ENCODE results near the gene CXorf58. TPM values are rescaled to one million over a fixed set of nuclear protein-coding genes. Genes with fewer than 3 reads are reported as not detected.

The CXorf58 gene
- total RNA-seq, 1 experiment from 2014 or later: not detected

DNA sequence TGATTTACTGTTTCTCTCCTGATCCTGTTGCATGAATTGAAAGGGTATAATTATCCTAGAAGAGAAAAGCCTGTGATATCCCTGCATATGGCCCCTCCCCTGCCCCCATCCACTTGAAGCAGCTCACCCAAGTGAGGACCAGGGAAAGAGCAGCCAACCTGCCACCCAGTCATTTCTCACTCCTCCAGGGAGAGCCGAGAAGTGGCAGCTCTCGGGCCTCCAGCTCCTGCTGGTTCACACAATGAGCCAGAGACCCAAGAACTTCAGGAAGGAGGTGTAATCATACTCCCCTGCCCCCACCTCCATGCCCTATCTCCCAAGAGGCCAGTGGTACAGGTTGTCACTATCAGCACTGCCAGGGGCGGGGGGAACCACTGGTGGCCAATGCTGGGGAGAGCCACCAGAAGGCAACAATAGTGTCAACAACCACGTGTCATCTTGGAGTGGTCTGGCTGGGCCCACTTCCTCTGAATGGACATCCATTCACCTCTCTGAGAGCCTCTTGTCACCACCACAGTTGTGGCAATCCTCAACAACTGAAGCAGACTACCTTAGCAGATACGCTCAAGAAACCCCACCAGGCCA is 43.0 kb upstream of the CXorf58 start:
- Histone ChIP-seq H3K27me3 (replicated peaks; ENCODE audit: insufficient read depth, low read depth, low read length, poor library complexity) (no peaks in the 10 kb centered on the region), H3K27ac (ENCODE audit: low read depth, low read length, poor library complexity, severe bottlenecking) (no peak overlapping the region), H3K4me3 (ENCODE audit: low read depth, low read length, poor library complexity, severe bottlenecking) (no peak overlapping the region), H3K9me3 (ENCODE audit: low read depth, low read length, poor library complexity, severe bottlenecking) (no peaks in the 10 kb centered on the region), H3K36me3 (ENCODE audit: insufficient read depth, low read length, poor library complexity, severe bottlenecking) (no peaks in the 10 kb centered on the region), H3K4me1 (ENCODE audit: insufficient read depth, low read length, poor library complexity, severe bottlenecking) (no peaks in the 10 kb centered on the region)
- no peak for DNase-seq (ENCODE audit: low spot score)
- TF ChIP-seq, protein P1, sequence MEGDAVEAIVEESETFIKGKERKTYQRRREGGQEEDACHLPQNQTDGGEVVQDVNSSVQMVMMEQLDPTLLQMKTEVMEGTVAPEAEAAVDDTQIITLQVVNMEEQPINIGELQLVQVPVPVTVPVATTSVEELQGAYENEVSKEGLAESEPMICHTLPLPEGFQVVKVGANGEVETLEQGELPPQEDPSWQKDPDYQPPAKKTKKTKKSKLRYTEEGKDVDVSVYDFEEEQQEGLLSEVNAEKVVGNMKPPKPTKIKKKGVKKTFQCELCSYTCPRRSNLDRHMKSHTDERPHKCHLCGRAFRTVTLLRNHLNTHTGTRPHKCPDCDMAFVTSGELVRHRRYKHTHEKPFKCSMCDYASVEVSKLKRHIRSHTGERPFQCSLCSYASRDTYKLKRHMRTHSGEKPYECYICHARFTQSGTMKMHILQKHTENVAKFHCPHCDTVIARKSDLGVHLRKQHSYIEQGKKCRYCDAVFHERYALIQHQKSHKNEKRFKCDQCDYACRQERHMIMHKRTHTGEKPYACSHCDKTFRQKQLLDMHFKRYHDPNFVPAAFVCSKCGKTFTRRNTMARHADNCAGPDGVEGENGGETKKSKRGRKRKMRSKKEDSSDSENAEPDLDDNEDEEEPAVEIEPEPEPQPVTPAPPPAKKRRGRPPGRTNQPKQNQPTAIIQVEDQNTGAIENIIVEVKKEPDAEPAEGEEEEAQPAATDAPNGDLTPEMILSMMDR (conservative IDR thresholded peaks at IDR 0.05; ENCODE audit: low read depth, low read length): no peak
- no peak for TF ChIP-seq EZH2 (IDR thresholded peaks at IDR 0.05; ENCODE audit: borderline replicate concordance, low read depth, low read length, poor library complexity, severe bottlenecking)
- BruUV-seq (replicated peaks): no TSS peak
- intact Hi-C loops (cut with micrococcal nuclease; ENCODE audit: unreplicated experiment): no loop called here
- POLR2A ChIA-PET (ENCODE audit: low non-redundant PET): no interaction called here
- CTCF ChIA-PET: no interaction called here

DNA sequence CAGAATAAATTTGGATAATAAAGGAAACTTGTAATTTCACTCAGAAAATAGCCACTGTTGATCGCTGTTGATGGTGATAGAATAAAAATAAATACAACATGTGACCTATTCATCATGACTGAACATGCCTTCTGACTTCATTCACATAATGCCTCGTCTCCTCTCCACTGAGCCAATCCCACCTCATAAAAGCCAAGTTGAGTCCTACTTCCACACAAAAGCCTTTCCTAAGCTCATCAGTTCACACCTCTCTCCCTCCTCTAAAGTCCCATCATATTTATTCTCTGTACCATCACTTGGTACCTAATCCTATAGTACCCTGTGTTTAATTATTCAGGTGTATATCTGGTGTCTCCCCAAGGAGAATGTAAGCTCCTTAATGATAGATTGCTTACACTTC is 37.8 kb upstream of the CXorf58 start:
- DNase-seq (ENCODE audit: low spot score): no peak
- TF ChIP-seq, protein P1 (conservative IDR thresholded peaks at IDR 0.05; ENCODE audit: low read depth, low read length): no peak
- TF ChIP-seq EZH2 (IDR thresholded peaks at IDR 0.05; ENCODE audit: borderline replicate concordance, low read depth, low read length, poor library complexity, severe bottlenecking): no peak
- Histone ChIP-seq H3K36me3 (ENCODE audit: insufficient read depth, low read length, poor library complexity, severe bottlenecking) (no peaks in the 10 kb centered on the region), H3K4me3 (ENCODE audit: low read depth, low read length, poor library complexity, severe bottlenecking) (no peak overlapping the region), H3K27me3 (replicated peaks; ENCODE audit: insufficient read depth, low read depth, low read length, poor library complexity) (no peaks in the 10 kb centered on the region), H3K4me1 (ENCODE audit: insufficient read depth, low read length, poor library complexity, severe bottlenecking) (no peaks in the 10 kb centered on the region), H3K27ac (ENCODE audit: low read depth, low read length, poor library complexity, severe bottlenecking) (no peak overlapping the region), H3K9me3 (ENCODE audit: low read depth, low read length, poor library complexity, severe bottlenecking) (no peaks in the 10 kb centered on the region)
- intact Hi-C loops (cut with micrococcal nuclease; ENCODE audit: unreplicated experiment): no loop called here
- BruUV-seq (replicated peaks): no TSS peak
- CTCF ChIA-PET: no interaction called here
- POLR2A ChIA-PET (ENCODE audit: low non-redundant PET): no interaction called here

DNA sequence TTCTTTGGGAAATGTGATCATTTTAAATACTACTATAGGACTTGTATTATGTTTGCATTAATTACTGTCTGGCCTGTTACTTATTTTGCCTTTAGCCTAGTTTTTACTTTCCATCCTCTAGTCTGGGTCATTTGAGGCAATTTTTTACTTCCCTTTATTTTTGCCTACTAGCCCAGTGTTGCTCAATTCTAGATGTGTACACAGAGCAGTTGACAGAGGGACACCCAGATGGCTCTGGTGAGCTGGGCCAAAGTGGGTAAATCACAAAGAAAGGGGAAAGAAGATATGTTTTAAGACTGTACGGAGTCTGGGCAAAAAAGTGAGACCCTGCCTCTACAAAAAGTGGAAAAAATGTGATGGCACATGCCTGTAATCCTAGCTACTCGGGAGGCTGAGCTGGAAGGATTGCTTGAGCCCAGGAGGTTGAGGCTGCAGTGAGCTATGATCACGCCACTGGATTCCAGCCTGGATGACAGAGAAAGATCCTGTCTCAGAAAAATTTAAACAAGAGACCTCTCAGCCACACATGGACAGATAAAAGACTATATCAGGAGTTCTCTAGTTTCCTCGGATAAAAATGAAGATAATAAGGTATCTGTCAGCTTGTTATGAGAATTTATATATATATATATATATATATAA is 35.8 kb upstream of the CXorf58 start:
- Histone ChIP-seq H3K27ac (ENCODE audit: low read depth, low read length, poor library complexity, severe bottlenecking) (no peak overlapping the region), H3K4me1 (ENCODE audit: insufficient read depth, low read length, poor library complexity, severe bottlenecking) (no peaks in the 10 kb centered on the region), H3K36me3 (ENCODE audit: insufficient read depth, low read length, poor library complexity, severe bottlenecking) (no peaks in the 10 kb centered on the region), H3K4me3 (ENCODE audit: low read depth, low read length, poor library complexity, severe bottlenecking) (no peak overlapping the region), H3K27me3 (replicated peaks; ENCODE audit: insufficient read depth, low read depth, low read length, poor library complexity) (no peaks in the 10 kb centered on the region), H3K9me3 (ENCODE audit: low read depth, low read length, poor library complexity, severe bottlenecking) (no peaks in the 10 kb centered on the region)
- ChIA-PET CTCF (no interaction called here), POLR2A (ENCODE audit: low non-redundant PET) (no interaction called here)
- BruUV-seq (replicated peaks): no TSS peak
- no peak for DNase-seq (ENCODE audit: low spot score)
- intact Hi-C loops (cut with micrococcal nuclease; ENCODE audit: unreplicated experiment): no loop called here
- TF ChIP-seq EZH2 (IDR thresholded peaks at IDR 0.05; ENCODE audit: borderline replicate concordance, low read depth, low read length, poor library complexity, severe bottlenecking): no peak
- TF ChIP-seq, protein P1 (conservative IDR thresholded peaks at IDR 0.05; ENCODE audit: low read depth, low read length): no peak
